Stimulated activated CD4-positive, alpha-beta T cell treated with anti-CD3 and anti-CD28 coated beads, Interleukin-2, amount 100 ng/mL, for 48 hours (primary cell): ENCODE data around the gene PHYKPL.

Experiments
- DNase-seq, 2 donors: peaks; one replicate each; pipeline ENCODE4 v3.0.0-alpha.2; 2020

Gene PHYKPL

DNA sequence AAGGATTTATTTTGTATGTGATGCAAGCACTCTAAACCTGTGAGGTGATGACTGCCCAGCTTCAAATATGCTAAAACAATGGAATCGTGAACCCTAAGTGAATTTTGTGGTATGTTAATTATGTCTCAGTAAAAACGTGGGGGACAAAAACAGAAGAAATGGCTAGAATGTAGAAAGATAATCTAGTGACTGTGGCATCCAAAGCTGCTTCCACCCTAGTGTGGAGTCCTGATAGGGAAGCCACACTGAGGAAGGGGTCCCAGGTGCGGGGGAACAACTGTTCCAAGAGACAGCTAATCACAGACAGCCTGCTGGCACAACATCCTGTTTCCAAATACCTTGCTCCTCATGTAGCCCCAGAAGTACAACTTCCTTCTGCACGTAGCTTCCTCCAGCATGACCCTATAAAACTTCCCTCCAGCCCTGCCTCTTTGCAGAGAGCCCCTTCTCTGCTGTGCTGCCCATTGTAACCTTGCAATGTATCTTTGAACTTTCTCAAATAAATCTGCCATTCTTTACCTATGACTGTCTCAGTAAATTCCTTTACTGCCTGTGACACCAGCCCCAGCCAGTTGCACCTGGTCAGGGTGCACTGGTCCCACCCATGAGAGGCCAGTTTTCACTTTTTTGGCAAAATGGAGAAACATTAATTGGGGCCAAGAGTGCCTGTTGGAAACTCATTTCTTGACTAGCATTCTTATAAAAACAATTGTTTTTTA lies 50.3 kb downstream of the PHYKPL start:
- no peak for DNase-seq

DNA sequence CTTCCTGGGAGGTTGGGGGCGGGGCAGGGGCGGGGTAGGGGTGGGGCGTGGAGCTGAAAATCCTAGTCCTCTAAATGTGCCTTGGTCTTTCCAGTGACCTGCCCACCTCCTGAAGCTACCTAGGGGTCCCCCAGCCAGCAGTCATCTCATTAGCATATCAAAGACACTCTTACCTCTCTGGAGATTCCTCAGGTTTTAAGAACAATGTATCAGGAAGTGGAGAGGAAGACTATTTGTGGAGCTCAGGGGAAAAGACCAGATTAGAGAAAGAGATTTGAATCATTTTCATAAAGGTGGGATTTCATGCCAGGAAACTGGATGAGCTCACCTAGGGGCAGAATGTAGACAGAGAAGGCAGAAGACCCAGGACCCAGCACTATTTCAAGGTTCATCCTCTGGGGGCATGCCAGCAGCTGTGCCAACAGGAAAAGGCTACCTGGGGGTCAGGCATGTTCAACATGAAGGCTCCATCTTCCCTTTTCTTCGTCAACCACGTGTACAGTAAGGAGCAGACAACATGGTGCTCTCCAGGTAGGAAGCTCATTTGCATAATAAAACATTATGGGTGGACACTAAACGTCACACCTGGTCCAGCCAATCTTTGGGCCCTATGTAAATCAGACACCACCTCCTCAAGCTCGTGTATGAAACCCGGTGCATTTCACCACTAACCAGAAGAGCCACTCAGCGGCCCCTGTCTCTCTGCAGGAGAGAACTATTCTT lies 52.3 kb downstream of the PHYKPL start:
- DNase-seq = no peak

DNA sequence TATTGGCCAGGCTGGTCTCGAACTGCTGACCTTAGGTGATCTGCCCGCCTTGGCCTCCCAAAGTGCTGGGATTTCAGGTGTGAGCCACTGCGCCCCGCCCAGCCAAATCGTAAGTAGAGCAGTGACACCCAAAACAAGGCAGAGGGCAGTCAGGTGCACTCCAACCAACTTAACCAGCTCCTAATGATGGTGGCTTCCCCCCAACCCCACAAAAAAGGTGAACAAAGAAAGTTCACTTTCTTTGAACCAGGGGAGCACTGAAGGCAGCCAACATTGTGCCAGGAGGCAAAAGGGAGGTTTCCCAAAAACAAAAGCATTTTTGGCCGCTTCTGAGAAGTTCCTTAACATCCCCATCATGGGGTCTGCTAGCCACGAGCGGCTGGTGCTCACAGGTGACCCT lies 55.0 kb downstream of the PHYKPL start:
- no peak for DNase-seq

DNA sequence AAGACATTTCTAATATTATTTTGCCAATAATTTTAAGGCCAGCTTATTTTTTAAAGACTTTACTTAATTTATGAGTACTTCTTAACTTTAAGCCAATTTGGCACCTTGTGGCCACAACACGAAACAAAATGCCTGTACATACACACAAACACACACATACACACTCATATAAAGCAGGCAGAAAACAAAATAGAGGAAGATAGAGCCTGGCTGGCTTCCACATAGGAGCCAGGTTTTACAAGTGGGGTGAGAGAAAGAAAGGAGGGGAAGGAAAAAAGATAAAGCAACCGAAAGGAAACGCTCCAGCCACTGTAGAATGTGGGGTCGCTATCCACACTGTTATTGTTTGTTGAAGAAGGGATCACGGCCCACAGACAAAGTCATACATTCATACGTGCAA lies 55.8 kb downstream of the PHYKPL start:
- DNase-seq = no peak

DNA sequence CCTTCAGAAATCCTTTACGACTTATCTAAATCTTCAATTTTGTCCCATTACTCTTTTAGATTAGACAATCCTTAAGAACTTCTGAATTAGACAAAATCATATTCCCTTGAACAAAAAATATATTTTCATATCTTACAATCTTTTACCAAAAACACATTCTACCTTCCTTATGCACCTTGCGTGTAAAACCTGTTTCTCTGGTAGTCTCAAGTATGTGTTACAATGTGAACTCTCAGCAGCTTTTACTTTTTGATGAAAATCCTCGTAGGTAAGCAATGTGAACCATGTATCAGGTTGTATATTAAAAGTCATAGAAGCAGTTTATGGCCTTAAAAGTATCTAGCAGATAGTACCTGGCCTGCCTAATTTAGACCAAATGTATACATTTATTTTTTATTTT lies 58.1 kb downstream of the PHYKPL start:
- DNase-seq = no peak

DNA sequence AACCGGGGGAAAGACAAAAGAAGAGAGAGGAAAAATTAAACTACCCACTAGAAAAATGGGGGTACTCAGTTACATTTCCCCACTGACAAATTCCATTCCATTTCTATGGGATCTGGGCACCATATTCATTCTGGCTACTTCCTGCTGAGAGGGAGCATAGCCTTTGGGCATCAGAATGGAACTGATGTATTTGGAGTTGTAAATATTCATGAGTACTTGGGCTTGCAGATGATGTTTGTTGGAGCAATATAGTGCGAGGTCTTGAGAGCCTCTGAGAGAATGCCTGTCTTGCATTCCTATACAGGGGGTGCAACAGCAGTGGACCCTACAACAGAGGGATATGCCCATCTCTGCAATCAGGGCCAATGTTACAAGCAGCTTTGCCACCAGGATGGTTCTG lies 62.1 kb downstream of the PHYKPL start:
- DNase-seq = no peak

DNA sequence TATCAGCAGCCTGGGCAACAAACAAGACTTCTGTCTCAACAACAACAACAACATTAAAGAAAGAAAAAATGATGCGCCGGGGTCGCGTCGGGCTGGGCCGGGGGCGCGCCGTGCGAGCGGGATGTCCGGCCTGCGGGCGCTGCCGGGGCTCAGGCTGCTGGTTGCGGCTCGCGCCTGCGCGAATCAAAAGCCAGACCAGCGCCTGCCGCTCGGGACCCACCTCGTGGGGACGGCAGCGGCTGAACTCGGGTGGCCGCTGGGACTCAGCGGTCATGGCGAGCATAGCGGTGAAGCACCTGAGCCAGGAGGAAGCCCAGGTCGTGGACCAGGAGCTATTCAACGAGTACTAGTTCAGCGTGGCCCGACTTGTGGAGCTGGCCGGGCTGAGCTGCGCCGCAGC lies 67.0 kb downstream of the PHYKPL start:
- no peak for DNase-seq

DNA sequence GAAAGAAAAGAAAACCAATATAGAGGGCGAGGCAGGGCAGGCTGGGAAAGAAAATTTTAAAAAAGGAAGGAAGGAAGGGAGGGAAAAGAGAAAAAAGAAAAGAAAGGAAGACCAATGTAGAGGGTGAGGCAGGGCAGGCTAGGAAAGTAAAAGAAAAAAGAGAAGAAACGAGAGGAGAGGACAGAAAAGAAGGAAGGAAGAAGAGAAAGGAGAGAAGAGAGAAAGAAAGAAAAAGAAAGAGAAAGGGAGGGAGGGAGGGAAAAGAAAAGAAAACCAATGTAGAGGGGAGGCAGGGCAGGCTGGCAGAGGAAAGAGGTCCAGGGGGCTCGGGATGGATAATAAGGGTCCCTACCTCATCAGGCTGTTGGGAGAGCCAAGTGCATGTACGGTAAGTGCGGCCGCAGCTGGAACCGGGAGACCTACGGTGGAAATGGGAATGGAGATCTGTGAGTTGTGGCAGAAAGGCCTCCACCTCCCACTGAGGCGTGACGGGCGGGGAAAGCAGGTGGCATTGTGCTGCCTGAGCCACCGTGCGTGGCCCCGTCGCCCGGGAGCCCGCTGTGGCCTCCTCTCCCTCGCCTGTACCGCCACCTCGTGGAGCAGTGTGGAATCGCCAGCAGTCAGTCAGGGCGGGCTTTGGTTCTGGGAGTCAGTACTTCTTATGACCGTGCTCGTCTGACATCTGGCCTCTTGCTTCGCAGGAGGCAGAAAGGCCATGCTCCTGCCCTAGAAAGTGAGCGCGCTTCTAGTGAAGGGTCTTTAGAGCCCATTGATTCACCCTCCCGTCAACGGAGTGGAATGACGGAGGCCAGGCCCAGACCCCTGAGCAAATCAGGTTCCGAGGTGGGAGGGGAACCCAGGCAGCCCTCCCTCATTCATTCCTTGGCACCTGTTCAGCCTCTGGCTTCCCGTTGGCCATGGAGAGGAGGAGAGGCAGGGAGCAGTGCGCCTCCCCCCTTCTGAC lies 68.5 kb downstream of the PHYKPL start:
- peak; percentile 96 to 97 for DNase-seq

DNA sequence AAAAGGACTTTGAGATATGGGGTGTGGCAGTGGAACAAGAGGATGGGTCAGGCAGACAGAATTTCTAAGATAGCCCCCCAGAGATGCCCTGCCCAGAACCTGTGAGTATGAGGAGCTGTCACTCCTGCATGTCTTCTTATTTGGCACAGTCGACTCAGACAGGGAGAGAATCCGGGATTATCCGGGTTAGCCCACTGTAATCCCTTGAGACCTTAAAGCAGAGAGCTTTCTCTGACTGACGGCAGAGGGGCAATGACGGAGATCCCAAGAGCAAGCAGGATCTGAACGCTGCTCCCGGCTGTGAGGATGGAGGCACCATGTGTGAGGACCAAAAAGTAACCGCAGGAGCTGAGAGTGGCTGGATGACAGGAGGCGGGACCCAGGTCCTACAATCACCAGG lies 70.1 kb downstream of the PHYKPL start:
- DNase-seq = no peak

DNA sequence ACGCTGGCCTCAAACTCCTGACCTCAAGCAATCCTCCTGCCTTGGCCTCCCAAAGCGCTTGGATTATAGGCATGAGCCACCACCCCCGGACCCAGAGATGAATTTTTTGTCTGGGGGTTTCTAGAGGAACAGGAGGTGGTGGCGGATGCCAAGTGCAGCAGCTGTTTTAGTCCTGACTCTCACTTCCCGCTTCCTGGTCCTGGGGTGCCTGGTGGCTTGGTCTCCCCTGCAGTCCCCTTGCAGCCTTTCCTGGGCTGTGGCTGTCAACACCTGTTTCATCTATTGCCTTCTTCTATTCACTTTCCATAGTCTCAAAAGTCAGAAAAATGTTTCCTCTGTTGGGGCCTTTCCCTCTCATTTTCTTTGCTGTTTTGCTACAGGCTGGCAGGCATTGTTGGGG lies 72.4 kb downstream of the PHYKPL start:
- no peak for DNase-seq
